ENCODE results near the gene SOCS3. TPM values are rescaled to one million over a fixed set of nuclear protein-coding genes. Genes with fewer than 3 reads are reported as not detected.
A peak's percentile ranks its signal among the peaks of the same experiment; 100 is the strongest.

SOCS3 gene
- polyA plus RNA-seq, 1 experiment, result 15.3 TPM

- H3K27me3 ChIP-seq (ENCODE audit: control insufficient read depth, insufficient read depth, low read length), result no peaks in the 10 kb centered on the region
- POLR2A ChIA-PET, result no interaction called here
- CTCF ChIA-PET, result no interaction called here
- no peak for DNase-seq (ENCODE audit: low read depth, low spot score)
- H3K27ac ChIP-seq (ENCODE audit: low read depth, low read length), result no peak overlapping the region
- H3K4me3 ChIP-seq (ENCODE audit: low read depth, low read length), result no peak overlapping the region
- H3K9me3 ChIP-seq (ENCODE audit: control insufficient read depth, insufficient read depth, low read length), result no peaks in the 10 kb centered on the region; the same call in 1 of the 2 replicates
- TF ChIP-seq, protein P1, sequence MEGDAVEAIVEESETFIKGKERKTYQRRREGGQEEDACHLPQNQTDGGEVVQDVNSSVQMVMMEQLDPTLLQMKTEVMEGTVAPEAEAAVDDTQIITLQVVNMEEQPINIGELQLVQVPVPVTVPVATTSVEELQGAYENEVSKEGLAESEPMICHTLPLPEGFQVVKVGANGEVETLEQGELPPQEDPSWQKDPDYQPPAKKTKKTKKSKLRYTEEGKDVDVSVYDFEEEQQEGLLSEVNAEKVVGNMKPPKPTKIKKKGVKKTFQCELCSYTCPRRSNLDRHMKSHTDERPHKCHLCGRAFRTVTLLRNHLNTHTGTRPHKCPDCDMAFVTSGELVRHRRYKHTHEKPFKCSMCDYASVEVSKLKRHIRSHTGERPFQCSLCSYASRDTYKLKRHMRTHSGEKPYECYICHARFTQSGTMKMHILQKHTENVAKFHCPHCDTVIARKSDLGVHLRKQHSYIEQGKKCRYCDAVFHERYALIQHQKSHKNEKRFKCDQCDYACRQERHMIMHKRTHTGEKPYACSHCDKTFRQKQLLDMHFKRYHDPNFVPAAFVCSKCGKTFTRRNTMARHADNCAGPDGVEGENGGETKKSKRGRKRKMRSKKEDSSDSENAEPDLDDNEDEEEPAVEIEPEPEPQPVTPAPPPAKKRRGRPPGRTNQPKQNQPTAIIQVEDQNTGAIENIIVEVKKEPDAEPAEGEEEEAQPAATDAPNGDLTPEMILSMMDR (IDR thresholded peaks at IDR 0.05; ENCODE audit: low read depth, low read length), result no peak
Observed at GRCh38 chr17:78345791-78346494, 13.9 kb downstream of the SOCS3 start.

DNA sequence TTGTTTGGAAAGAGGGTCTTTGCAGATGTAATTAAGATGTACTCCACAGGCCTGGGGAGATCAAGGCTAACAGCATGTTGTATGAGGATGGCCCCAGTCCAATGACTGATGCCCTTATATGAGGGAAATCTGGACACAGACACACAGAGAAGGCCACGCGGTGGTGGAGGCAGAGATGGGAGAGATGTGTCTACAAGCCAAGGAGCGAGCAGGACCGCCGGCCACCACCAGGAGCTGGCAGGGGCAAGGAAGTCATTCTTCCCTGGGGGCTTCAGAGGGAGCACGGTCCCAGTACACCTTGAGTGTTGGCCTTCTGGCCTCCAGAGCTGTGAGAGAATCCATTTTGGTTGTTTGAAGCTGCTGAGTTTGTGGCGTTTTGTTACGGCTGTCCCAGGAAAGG, 14.7 kb downstream of the SOCS3 start:
- no peak for DNase-seq (ENCODE audit: low read depth, low spot score)
- Histone ChIP-seq H3K9me3 (ENCODE audit: control insufficient read depth, insufficient read depth, low read length) (no peaks in the 10 kb centered on the region; the same call in 1 of the 2 replicates), H3K27ac (ENCODE audit: low read depth, low read length) (no peak overlapping the region), H3K4me3 (ENCODE audit: low read depth, low read length) (no peak overlapping the region), H3K27me3 (ENCODE audit: control insufficient read depth, insufficient read depth, low read length) (no peaks in the 10 kb centered on the region)
- CTCF ChIA-PET, result no interaction called here
- POLR2A ChIA-PET, result no interaction called here
- TF ChIP-seq, protein P1 (IDR thresholded peaks at IDR 0.05; ENCODE audit: low read depth, low read length), result no peak

DNA sequence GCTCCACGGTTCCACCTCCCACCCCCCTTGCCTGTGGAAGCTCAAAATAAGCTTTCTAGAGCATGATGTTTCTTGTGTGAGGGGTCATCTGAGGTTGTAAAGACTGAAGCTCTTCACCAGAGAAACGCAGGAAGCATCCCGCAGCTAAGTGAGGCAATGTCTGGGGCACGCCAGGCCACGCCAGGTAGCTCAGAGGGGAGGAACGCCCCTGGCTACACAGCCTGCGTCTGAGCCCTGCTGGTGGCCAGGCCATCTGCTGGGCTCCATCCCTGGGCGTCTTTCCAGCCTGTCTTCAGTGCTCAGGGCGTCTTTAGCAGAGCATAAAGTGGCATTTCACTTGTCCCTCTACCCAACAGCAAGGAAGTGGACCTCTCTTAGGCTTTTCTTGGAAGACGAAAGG, 15.2 kb downstream of the SOCS3 start:
- TF ChIP-seq, protein P1 (IDR thresholded peaks at IDR 0.05; ENCODE audit: low read depth, low read length), result no peak
- Histone ChIP-seq H3K9me3 (ENCODE audit: control insufficient read depth, insufficient read depth, low read length) (no peaks in the 10 kb centered on the region; the same call in 1 of the 2 replicates), H3K27me3 (ENCODE audit: control insufficient read depth, insufficient read depth, low read length) (no peaks in the 10 kb centered on the region), H3K4me3 (ENCODE audit: low read depth, low read length) (no peak overlapping the region), H3K27ac (ENCODE audit: low read depth, low read length) (no peak overlapping the region)
- ChIA-PET POLR2A (interaction anchor here (1.2 to 1.4 kb wide), 2 partner anchors 12 to 15 kb away, joined by 3 to 4 read pairs; partner anchors contain the start of gene SOCS3), CTCF (interaction anchor here (1.2 kb wide), 1 partner anchor 9 kb away, joined by 3 read pairs; no protein-coding TSS in a partner anchor)
- DNase-seq (ENCODE audit: low read depth, low spot score), result no peak

GRCh38 chr17:78343543-78344201, 16.2 kb downstream of the SOCS3 start:
- DNase-seq (ENCODE audit: low read depth, low spot score), result no peak
- TF ChIP-seq, protein P1 (IDR thresholded peaks at IDR 0.05; ENCODE audit: low read depth, low read length), result no peak
- H3K27me3 ChIP-seq (ENCODE audit: control insufficient read depth, insufficient read depth, low read length), result no peaks in the 10 kb centered on the region
- no peaks in the 10 kb centered on the region; the same call in 1 of the 2 replicates for H3K9me3 ChIP-seq (ENCODE audit: control insufficient read depth, insufficient read depth, low read length)
- CTCF ChIA-PET, result interaction anchor here (1.0 to 1.2 kb wide), 2 partner anchors 8 to 17 kb away, joined by 3 read pairs; no protein-coding TSS in a partner anchor
- POLR2A ChIA-PET, result interaction anchor here (1.2 to 1.4 kb wide), 3 partner anchors 13 to 16 kb away, joined by 3 to 4 read pairs (median 4); partner anchors contain the start of gene SOCS3
- H3K27ac ChIP-seq (ENCODE audit: low read depth, low read length), result peak overlapping the region; percentile 92
- H3K4me3 ChIP-seq (ENCODE audit: low read depth, low read length), result no peak overlapping the region

DNA sequence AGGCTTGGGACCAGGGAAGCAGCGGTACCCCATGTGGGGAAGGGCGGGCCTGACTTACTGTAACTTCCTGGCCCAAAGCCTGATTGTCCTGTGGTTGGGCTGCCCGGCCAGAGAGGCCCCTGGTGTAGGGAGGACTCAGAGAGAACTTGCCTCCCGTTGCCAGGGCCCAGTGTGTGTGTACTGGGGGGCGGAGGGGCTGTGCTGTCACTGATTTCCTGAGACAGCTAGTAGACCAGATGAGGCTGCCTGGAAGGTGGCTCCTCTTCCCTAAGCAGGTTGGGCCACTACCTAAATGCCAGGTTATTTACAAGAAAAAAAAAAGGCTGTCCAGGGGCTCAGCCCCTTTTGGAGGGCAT, 16.7 kb downstream of the SOCS3 start:
- CTCF ChIA-PET, result interaction anchor here (1.0 kb wide), 1 partner anchor 18 kb away, joined by 3 read pairs; no protein-coding TSS in a partner anchor
- no peaks in the 10 kb centered on the region; the same call in 1 of the 2 replicates for H3K9me3 ChIP-seq (ENCODE audit: control insufficient read depth, insufficient read depth, low read length)
- POLR2A ChIA-PET, result interaction anchor here (0.7 to 2.6 kb wide), 5 partner anchors 11 to 43 kb away, joined by 3 to 21 read pairs (median 3); partner anchors contain the start of gene SOCS3
- H3K27me3 ChIP-seq (ENCODE audit: control insufficient read depth, insufficient read depth, low read length), result no peaks in the 10 kb centered on the region
- TF ChIP-seq, protein P1 (IDR thresholded peaks at IDR 0.05; ENCODE audit: low read depth, low read length), result no peak
- DNase-seq (ENCODE audit: low read depth, low spot score), result no peak
- no peak overlapping the region; the same call in 1 of the 2 replicates for H3K4me3 ChIP-seq (ENCODE audit: low read depth, low read length)
- peak overlapping the region; percentile 92 for H3K27ac ChIP-seq (ENCODE audit: low read depth, low read length)
